K562 (cell line): ENCODE data around the gene TEDC1. TPM values are rescaled to one million over a fixed set of nuclear protein-coding genes. Genes with fewer than 3 reads are reported as not detected.

Source experiments
- ARID4B ChIP-seq: sonication (generic); formaldehyde crosslinking; IDR thresholded peaks from 2 replicates; pipeline ENCODE4 v1.8.0; 2022; ENCODE audit warnings: mild to moderate bottlenecking, missing genetic modification reagents
- ARNT ChIP-seq, 2 experiments: fragments of 450-650 bp; IDR thresholded peaks; 2 replicates each; pipeline ENCODE4 v1.6.1; 2016; ENCODE audit warnings: mild to moderate bottlenecking in 1 of 2
- DACH1 ChIP-seq: fragments of 450-650 bp; IDR thresholded peaks from 2 replicates; pipeline ENCODE4 v1.6.1; 2018; ENCODE audit not compliant: partially characterized antibody
- E2F8 ChIP-seq: fragments of 450-650 bp; IDR thresholded peaks from 2 replicates; pipeline ENCODE4 v1.7.1; 2018; ENCODE audit warnings: mild to moderate bottlenecking, low read depth; ENCODE audit not compliant: partially characterized antibody
- GABPB1 ChIP-seq: sonication (generic); formaldehyde crosslinking; IDR thresholded peaks from 2 replicates; pipeline ENCODE4 v1.8.0; 2022; ENCODE audit warnings: mild to moderate bottlenecking, missing genetic modification reagents
- KLF13 ChIP-seq: fragments of 450-650 bp; IDR thresholded peaks from 2 replicates; pipeline ENCODE4 v1.6.1; 2016; ENCODE audit warnings: missing genetic modification characterization, low read depth, mild to moderate bottlenecking, missing compliant biosample characterization, moderate library complexity, borderline replicate concordance
- LEF1 ChIP-seq: fragments of 450-650 bp; IDR thresholded peaks from 2 replicates; pipeline ENCODE4 v1.6.1; 2016; ENCODE audit warnings: mild to moderate bottlenecking
- MAFG ChIP-seq: fragments of 450-650 bp; conservative IDR thresholded peaks from 2 replicates; pipeline ENCODE4 v1.6.1; 2016; ENCODE audit warnings: missing genetic modification characterization, missing compliant biosample characterization
- MYBL2 ChIP-seq, 2 experiments: fragments of 450-650 bp in 1 of 2; sonication (generic) in 1 of 2; formaldehyde crosslinking in 1 of 2; IDR thresholded peaks; 2 replicates each; pipeline versions ENCODE4 v1.6.1 to v1.8.1; 2017 to 2022; ENCODE audit warnings: borderline replicate concordance in 1 of 2, inconsistent platforms in 1 of 2, low read depth in 1 of 2, mild to moderate bottlenecking in 1 of 2, missing genetic modification reagents in 1 of 2, moderate library complexity in 1 of 2
- MYC ChIP-seq, 2 experiments: fragments of 250-450 bp in 1 of 2; sonication (Bioruptor Pico) in 1 of 2; IDR thresholded peaks; 2 replicates each; pipeline versions ENCODE4 v1.5.1 to v1.6.1; 2012 to 2021; ENCODE audit warnings: low read depth in 2 of 2, borderline replicate concordance in 1 of 2, improper control_type of control experiment in 1 of 2, low read length in 1 of 2, mild to moderate bottlenecking in 1 of 2, moderate library complexity in 1 of 2
- PML ChIP-seq: IDR thresholded peaks from 2 replicates; pipeline ENCODE4 v1.6.1; 2012; ENCODE audit warnings: low read length, inconsistent platforms
- PRPF4 ChIP-seq: fragments of 200-400 bp; formaldehyde crosslinking; IDR thresholded peaks from one replicate; pipeline ENCODE4 v1.6.1; 2017; ENCODE audit warnings: low read length, low read depth, mild to moderate bottlenecking; ENCODE audit not compliant: insufficient read depth, poor library complexity, severe bottlenecking
- SMAD1 ChIP-seq: fragments of 150-350 bp; IDR thresholded peaks from 2 replicates; pipeline ENCODE4 v1.6.1; 2014; ENCODE audit warnings: low read length, low read depth; ENCODE audit not compliant: partially characterized antibody
- TFAP4 ChIP-seq: sonication (generic); formaldehyde crosslinking; IDR thresholded peaks from 2 replicates; pipeline ENCODE4 v1.8.0; 2022; ENCODE audit warnings: missing genetic modification reagents, mild to moderate bottlenecking, moderate library complexity, borderline replicate concordance
- ZBTB17 ChIP-seq: fragments of 450-650 bp; formaldehyde crosslinking; IDR thresholded peaks from 2 replicates; pipeline ENCODE4 v1.4.0; 2020; ENCODE audit warnings: mild to moderate bottlenecking
- ZNF146 ChIP-seq: IDR thresholded peaks from one replicate; pipeline ENCODE4 v1.6.1; 2018; ENCODE audit warnings: missing compliant biosample characterization; ENCODE audit not compliant: unreplicated experiment
- ZNF41 ChIP-seq: fragments of 250-450 bp; sonication (Bioruptor Pico); conservative IDR thresholded peaks from 2 replicates; pipeline ENCODE4 v1.4.0; 2020; ENCODE audit warnings: mild to moderate bottlenecking
- polyA plus RNA-seq, 8 experiments: library from polyadenylated mRNA; depleted of rRNA in 4 of 8; stranded (reverse) in 5 of 8; unstranded in 3 of 8; fragments of >200 nt; fragmentation: Nextera tagmentation in 2 of 8; fragmentation: Illumina TruSeq in 1 of 8; extraction: Ambion mirVana in 2 of 8; extraction: Trizol in 1 of 8; gene quantifications; 2 replicates each; pipeline versions ENCODE4 v1.2.1 to v1.2.3, GENCODE V29; 2011 to 2014; ENCODE audit warnings: inconsistent platforms in 1 of 8, missing spikeins in 1 of 8
- total RNA-seq, 7 experiments: library from RNA; depleted of rRNA in 6 of 7; stranded (reverse); fragments of >200 nt in 6 of 7; fragmentation: Illumina TruSeq in 2 of 7; extraction: Trizol in 2 of 7; gene quantifications; 2 replicates each; pipeline versions ENCODE4 v1.2.1 to v1.2.3, GENCODE V29; 2011 to 2021; ENCODE audit warnings: low replicate concordance in 1 of 7
- TF ChIP-seq, protein P1 (sequence below): fragments of 450-650 bp; IDR thresholded peaks from 2 replicates; pipeline ENCODE4 v1.6.1; 2016

TEDC1 gene
- total and polyA plus RNA-seq, 9 of the 15 experiments (the other 6 are each of a cell fraction or from before 2014, with no cell fraction given): 0.21 to 28.3 (median 5.9) TPM

GRCh38 chr14:105489542-105490266, 1.3 kb upstream of the TEDC1 start (continued):
- TF ChIP-seq ARID4B (CRISPR knock-in tag) (peak; percentile 23), PML (no peak), ARNT (IDR thresholded peaks at IDR 0.05) (no peak), ZBTB17 (CRISPR knock-in tag) (no peak), SMAD1 (no peak), LEF1 (no peak), MYC (IDR thresholded peaks at IDR 0.05; ENCODE audit: low read depth, low read length) (peak; percentile 52), MYC (CRISPR knock-in tag; IDR thresholded peaks at IDR 0.05; ENCODE audit: borderline replicate concordance, low read depth) (no peak), E2F8 (no peak), MAFG (tag) (no peak), DACH1 (no peak), TFAP4 (CRISPR knock-in tag) (peak; percentile 38; the same call in 1 of the 2 replicates), KLF13 (tag) (no peak), GABPB1 (peak; percentile 48; the same call in 1 of the 2 replicates), ZNF146 (no peak), PRPF4 (no peak), ZNF41 (CRISPR knock-in tag) (no peak), MYBL2 (IDR thresholded peaks at IDR 0.05; ENCODE audit: low read depth) (no peak), MYBL2 (CRISPR knock-in tag; IDR thresholded peaks at IDR 0.05; ENCODE audit: borderline replicate concordance) (no peak)
- TF ChIP-seq, protein P1, sequence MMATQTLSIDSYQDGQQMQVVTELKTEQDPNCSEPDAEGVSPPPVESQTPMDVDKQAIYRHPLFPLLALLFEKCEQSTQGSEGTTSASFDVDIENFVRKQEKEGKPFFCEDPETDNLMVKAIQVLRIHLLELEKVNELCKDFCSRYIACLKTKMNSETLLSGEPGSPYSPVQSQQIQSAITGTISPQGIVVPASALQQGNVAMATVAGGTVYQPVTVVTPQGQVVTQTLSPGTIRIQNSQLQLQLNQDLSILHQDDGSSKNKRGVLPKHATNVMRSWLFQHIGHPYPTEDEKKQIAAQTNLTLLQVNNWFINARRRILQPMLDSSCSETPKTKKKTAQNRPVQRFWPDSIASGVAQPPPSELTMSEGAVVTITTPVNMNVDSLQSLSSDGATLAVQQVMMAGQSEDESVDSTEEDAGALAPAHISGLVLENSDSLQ: no peak
